GF-D8 (cell line): ENCODE measurements around the gene MIEN1.
A peak's percentile ranks its signal among the peaks of the same experiment; 100 is the strongest.
"Not testable (repeated sequence)": the region's sequence is repeated elsewhere in the genome, so short reads cannot be mapped to it uniquely, and the experiment has no call there.

ENCODE experiments used
- DNase-seq: peaks from one replicate; lab custom pipeline; 2025; lab: John Stamatoyannopoulos, UW

The MIEN1 gene

GRCh38 chr17:39699157-39699817 lies 31.0 kb downstream of the MIEN1 start:
- DNase-seq: not testable (repeated sequence)

- DNase-seq: no peak
These were observed 32.4 kb downstream of the MIEN1 start for GRCh38 chr17:39697961-39698360.

GRCh38 chr17:39696731-39697130 lies 33.6 kb downstream of the MIEN1 start:
- no peak for DNase-seq

GRCh38 chr17:39695089-39695474 lies 35.2 kb downstream of the MIEN1 start:
- DNase-seq: no peak

GRCh38 chr17:39694593-39694992 lies 35.7 kb downstream of the MIEN1 start:
- no peak for DNase-seq

GRCh38 chr17:39688945-39689344 lies 41.4 kb downstream of the MIEN1 start:
- no peak for DNase-seq

- DNase-seq: no peak
These were observed 41.9 kb downstream of the MIEN1 start for GRCh38 chr17:39688475-39688835.

- peak; percentile 84 for DNase-seq
These were observed 42.5 kb downstream of the MIEN1 start, which contains the start of gene PGAP3 for GRCh38 chr17:39687546-39688474. Gene PGAP3 (minus strand): TSS chr17:39688057. CDS start chr17:39688014, 43 bp downstream.

GRCh38 chr17:39687101-39687545 lies 43.2 kb downstream of the MIEN1 start:
- no peak for DNase-seq

- DNase-seq: no peak
These were observed 45.8 kb downstream of the MIEN1 start for GRCh38 chr17:39684369-39685192.

- no peak for DNase-seq
These were observed 46.9 kb downstream of the MIEN1 start for GRCh38 chr17:39683295-39683939.

GRCh38 chr17:39679521-39680192 lies 50.7 kb downstream of the MIEN1 start:
- peak; percentile 61 for DNase-seq
